Measurements from ENCODE around the gene AFAP1L2.

DNA sequence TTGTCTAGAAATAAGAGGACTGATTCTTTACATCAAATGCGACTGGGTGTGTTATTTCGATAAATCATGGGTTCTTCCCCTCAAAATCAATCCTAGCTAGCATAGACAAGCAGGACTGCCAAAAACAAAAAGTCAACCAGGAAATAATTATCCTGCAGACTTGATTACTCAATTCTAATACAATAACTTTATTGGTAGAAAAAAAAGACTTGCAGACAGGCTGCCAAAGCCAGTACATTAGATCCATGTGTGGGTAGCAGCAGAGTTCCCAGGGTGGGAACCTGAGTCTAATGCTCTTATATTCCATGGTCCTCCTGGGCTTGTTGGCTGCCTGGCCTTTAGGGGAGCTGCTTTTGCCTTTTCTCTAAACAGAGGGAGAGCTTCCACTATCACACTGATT lies 7.8 kb downstream of the AFAP1L2 start:
- TF ChIP-seq, protein P1, sequence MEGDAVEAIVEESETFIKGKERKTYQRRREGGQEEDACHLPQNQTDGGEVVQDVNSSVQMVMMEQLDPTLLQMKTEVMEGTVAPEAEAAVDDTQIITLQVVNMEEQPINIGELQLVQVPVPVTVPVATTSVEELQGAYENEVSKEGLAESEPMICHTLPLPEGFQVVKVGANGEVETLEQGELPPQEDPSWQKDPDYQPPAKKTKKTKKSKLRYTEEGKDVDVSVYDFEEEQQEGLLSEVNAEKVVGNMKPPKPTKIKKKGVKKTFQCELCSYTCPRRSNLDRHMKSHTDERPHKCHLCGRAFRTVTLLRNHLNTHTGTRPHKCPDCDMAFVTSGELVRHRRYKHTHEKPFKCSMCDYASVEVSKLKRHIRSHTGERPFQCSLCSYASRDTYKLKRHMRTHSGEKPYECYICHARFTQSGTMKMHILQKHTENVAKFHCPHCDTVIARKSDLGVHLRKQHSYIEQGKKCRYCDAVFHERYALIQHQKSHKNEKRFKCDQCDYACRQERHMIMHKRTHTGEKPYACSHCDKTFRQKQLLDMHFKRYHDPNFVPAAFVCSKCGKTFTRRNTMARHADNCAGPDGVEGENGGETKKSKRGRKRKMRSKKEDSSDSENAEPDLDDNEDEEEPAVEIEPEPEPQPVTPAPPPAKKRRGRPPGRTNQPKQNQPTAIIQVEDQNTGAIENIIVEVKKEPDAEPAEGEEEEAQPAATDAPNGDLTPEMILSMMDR (IDR thresholded peaks at IDR 0.05 in 2 of 3, conservative IDR thresholded peaks at IDR 0.05 in 1 of 3; ENCODE audit: insufficient read depth in 2 of 3, low read depth in 1 of 3, low read length in 3 of 3) = no peak
- TF ChIP-seq, protein P2, sequence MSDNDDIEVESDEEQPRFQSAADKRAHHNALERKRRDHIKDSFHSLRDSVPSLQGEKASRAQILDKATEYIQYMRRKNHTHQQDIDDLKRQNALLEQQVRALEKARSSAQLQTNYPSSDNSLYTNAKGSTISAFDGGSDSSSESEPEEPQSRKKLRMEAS (CRISPR knock-in tag; IDR thresholded peaks at IDR 0.05) = no peak
- TF ChIP-seq HDAC6 (IDR thresholded peaks at IDR 0.05; ENCODE audit: low read depth, low read length) = no peak
- TF ChIP-seq, protein P3, sequence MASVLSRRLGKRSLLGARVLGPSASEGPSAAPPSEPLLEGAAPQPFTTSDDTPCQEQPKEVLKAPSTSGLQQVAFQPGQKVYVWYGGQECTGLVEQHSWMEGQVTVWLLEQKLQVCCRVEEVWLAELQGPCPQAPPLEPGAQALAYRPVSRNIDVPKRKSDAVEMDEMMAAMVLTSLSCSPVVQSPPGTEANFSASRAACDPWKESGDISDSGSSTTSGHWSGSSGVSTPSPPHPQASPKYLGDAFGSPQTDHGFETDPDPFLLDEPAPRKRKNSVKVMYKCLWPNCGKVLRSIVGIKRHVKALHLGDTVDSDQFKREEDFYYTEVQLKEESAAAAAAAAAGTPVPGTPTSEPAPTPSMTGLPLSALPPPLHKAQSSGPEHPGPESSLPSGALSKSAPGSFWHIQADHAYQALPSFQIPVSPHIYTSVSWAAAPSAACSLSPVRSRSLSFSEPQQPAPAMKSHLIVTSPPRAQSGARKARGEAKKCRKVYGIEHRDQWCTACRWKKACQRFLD (CRISPR knock-in tag; IDR thresholded peaks at IDR 0.05) = no peak

Data from K562 (cell line).